ENCODE data around the gene DNAJB9. TPM values are rescaled to one million over a fixed set of nuclear protein-coding genes. Genes with fewer than 3 reads are reported as not detected.

DNAJB9 gene
- total and polyA plus RNA-seq, 9 of the 15 experiments (the other 6 are each of a cell fraction or from before 2014, with no cell fraction given) = 4.3 to 34.2 (median 9.6) TPM

DNA sequence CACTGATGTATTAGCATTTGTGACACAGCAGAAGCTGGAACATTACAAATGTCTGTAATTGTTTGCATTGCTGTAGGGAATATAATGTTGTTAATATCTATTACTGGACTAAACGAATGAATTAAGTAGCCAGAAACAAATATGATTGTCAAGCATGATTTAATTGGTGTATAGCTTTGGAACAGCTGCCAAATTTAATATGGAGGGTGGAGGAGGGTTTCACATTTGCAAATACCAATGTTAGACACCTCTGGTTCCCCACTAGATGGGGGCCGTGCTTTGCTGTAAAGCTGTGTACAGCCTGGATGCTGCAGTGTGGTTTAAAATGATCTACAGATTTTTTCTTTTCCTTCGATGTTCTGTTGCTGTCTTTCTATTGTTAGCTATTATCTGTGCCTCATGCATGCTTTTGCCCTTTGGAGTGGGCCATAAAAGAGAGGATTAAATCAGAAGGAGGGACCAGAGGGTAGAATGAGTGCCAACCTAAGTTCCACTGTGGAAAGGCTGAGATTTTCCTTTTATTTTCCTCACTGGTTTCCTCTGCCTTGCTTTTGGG lies 23.1 kb downstream of the DNAJB9 start (continued):
- TF ChIP-seq, protein P1, sequence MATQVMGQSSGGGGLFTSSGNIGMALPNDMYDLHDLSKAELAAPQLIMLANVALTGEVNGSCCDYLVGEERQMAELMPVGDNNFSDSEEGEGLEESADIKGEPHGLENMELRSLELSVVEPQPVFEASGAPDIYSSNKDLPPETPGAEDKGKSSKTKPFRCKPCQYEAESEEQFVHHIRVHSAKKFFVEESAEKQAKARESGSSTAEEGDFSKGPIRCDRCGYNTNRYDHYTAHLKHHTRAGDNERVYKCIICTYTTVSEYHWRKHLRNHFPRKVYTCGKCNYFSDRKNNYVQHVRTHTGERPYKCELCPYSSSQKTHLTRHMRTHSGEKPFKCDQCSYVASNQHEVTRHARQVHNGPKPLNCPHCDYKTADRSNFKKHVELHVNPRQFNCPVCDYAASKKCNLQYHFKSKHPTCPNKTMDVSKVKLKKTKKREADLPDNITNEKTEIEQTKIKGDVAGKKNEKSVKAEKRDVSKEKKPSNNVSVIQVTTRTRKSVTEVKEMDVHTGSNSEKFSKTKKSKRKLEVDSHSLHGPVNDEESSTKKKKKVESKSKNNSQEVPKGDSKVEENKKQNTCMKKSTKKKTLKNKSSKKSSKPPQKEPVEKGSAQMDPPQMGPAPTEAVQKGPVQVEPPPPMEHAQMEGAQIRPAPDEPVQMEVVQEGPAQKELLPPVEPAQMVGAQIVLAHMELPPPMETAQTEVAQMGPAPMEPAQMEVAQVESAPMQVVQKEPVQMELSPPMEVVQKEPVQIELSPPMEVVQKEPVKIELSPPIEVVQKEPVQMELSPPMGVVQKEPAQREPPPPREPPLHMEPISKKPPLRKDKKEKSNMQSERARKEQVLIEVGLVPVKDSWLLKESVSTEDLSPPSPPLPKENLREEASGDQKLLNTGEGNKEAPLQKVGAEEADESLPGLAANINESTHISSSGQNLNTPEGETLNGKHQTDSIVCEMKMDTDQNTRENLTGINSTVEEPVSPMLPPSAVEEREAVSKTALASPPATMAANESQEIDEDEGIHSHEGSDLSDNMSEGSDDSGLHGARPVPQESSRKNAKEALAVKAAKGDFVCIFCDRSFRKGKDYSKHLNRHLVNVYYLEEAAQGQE (IDR thresholded peaks at IDR 0.05; ENCODE audit: borderline replicate concordance) = peak; percentile 58
- TF ChIP-seq, protein P1 (CRISPR knock-in tag; IDR thresholded peaks at IDR 0.05; ENCODE audit: low read depth) = no peak
- TF ChIP-seq SETDB1 (IDR thresholded peaks at IDR 0.05; ENCODE audit: low read length) = no peak
- TF ChIP-seq, protein P2, sequence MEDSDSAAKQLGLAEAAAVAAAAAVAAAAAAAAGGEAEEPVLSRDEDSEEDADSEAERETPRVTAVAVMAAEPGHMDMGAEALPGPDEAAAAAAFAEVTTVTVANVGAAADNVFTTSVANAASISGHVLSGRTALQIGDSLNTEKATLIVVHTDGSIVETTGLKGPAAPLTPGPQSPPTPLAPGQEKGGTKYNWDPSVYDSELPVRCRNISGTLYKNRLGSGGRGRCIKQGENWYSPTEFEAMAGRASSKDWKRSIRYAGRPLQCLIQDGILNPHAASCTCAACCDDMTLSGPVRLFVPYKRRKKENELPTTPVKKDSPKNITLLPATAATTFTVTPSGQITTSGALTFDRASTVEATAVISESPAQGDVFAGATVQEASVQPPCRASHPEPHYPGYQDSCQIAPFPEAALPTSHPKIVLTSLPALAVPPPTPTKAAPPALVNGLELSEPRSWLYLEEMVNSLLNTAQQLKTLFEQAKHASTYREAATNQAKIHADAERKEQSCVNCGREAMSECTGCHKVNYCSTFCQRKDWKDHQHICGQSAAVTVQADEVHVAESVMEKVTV (CRISPR knock-in tag; IDR thresholded peaks at IDR 0.05) = peak; percentile 31; the same call in 1 of the 2 replicates
- TF ChIP-seq, protein P3, sequence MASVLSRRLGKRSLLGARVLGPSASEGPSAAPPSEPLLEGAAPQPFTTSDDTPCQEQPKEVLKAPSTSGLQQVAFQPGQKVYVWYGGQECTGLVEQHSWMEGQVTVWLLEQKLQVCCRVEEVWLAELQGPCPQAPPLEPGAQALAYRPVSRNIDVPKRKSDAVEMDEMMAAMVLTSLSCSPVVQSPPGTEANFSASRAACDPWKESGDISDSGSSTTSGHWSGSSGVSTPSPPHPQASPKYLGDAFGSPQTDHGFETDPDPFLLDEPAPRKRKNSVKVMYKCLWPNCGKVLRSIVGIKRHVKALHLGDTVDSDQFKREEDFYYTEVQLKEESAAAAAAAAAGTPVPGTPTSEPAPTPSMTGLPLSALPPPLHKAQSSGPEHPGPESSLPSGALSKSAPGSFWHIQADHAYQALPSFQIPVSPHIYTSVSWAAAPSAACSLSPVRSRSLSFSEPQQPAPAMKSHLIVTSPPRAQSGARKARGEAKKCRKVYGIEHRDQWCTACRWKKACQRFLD (CRISPR knock-in tag; IDR thresholded peaks at IDR 0.05) = no peak

Data from K562 (cell line).